Measurements from ENCODE around the gene KDM1B. TPM values are rescaled to one million over a fixed set of nuclear protein-coding genes. Genes with fewer than 3 reads are reported as not detected.
A peak's percentile ranks its signal among the peaks of the same experiment; 100 is the strongest.
"Not testable (repeated sequence)": the region's sequence is repeated elsewhere in the genome, so short reads cannot be mapped to it uniquely, and the experiment has no call there.

KDM1B gene
- total RNA-seq, 4 donors from 2014 or later, result 46.2 to 89.5 (median 70.8) TPM

DNA sequence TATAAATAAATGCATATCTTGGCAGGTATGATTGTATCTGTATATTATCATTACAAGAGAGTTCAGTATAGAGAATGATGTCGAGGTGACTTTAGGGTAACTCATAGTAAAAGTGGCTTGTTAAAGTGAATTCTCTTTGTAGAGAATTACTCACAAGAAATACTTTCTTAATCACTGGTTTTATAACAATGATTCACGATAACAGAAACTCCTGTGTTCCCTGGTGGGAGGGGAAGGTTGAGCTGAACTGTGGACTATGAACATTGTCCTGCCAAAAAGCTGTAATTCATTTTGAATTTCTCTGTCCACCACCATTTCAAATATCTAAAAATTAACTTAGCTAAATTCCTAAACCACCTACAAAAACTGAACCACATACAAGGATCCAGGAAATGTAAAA lies 8.1 kb upstream of the KDM1B start:
- TF ChIP-seq, protein P1, sequence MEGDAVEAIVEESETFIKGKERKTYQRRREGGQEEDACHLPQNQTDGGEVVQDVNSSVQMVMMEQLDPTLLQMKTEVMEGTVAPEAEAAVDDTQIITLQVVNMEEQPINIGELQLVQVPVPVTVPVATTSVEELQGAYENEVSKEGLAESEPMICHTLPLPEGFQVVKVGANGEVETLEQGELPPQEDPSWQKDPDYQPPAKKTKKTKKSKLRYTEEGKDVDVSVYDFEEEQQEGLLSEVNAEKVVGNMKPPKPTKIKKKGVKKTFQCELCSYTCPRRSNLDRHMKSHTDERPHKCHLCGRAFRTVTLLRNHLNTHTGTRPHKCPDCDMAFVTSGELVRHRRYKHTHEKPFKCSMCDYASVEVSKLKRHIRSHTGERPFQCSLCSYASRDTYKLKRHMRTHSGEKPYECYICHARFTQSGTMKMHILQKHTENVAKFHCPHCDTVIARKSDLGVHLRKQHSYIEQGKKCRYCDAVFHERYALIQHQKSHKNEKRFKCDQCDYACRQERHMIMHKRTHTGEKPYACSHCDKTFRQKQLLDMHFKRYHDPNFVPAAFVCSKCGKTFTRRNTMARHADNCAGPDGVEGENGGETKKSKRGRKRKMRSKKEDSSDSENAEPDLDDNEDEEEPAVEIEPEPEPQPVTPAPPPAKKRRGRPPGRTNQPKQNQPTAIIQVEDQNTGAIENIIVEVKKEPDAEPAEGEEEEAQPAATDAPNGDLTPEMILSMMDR (IDR thresholded peaks at IDR 0.05), result no peak
- no peak for TF ChIP-seq POLR2A (IDR thresholded peaks at IDR 0.05)
- peaks cover 10 to 14% of the 10 kb centered on the region in 2 donors for H3K4me1 ChIP-seq
- no peak overlapping the region for H3K4me3 ChIP-seq (replicated peaks in 1 of 3)
- no peaks in the 10 kb centered on the region for H3K27me3 ChIP-seq
- 77 to 87% methylated on average over 2 of the region's 2 CpGs for WGBS, 2 donors
- no peaks in the 10 kb centered on the region for H3K9me3 ChIP-seq
- no peak for DNase-seq
- intact Hi-C loops (cut with DNase I), result no loop called here
- peaks cover 5 to 26% of the 10 kb centered on the region in 2 donors for H3K36me3 ChIP-seq
- H3K27ac ChIP-seq, result no peak overlapping the region

DNA sequence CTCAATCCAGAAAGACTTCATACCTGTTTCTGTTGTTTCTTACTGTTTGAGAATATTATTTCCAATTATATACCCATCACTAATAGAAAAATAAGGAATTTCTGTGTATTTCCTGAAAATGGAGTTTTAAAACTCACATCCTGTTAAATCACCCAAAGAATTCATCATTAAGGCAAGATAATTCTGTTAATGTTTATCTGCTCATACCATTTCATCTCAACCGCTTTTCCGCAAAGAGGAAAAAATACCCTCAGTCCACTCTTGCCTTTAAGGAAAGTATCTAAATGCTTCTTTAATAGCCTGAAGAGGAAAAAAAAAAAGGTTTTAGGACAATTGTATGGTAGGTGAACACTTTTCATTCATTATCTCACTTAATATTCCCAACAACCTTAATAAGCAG lies 7.6 kb upstream of the KDM1B start:
- Histone ChIP-seq H3K27me3 (no peaks in the 10 kb centered on the region), H3K4me1 (peaks cover 6 to 11% of the 10 kb centered on the region in 2 donors), H3K27ac (no peak overlapping the region), H3K9me3 (no peaks in the 10 kb centered on the region), H3K36me3 (peaks cover 5 to 26% of the 10 kb centered on the region in 2 donors), H3K4me3 (replicated peaks in 1 of 3) (no peak overlapping the region)
- no peak for TF ChIP-seq POLR2A (IDR thresholded peaks at IDR 0.05)
- TF ChIP-seq, protein P1 (IDR thresholded peaks at IDR 0.05), result no peak
- 98 to 99% methylated on average over 2 of the region's 2 CpGs for WGBS, 2 donors
- DNase-seq, result no peak
- intact Hi-C loops (cut with DNase I), result no loop called here

GRCh38 chr6:18148304-18149025 lies 6.8 kb upstream of the KDM1B start:
- TF ChIP-seq, protein P1 (IDR thresholded peaks at IDR 0.05), result no peak
- no peak for TF ChIP-seq POLR2A (IDR thresholded peaks at IDR 0.05)
- DNase-seq, result peak in 1 of 2 donors; percentile 11
- no peak overlapping the region for H3K27ac ChIP-seq
- no peaks in the 10 kb centered on the region for H3K9me3 ChIP-seq
- intact Hi-C loops (cut with DNase I), result no loop called here
- H3K4me3 ChIP-seq (replicated peaks in 1 of 3), result no peak overlapping the region
- peaks cover 0 to 11% of the 10 kb centered on the region in 2 donors for H3K4me1 ChIP-seq
- peaks cover 5 to 21% of the 10 kb centered on the region in 2 donors for H3K36me3 ChIP-seq
- H3K27me3 ChIP-seq, result no peaks in the 10 kb centered on the region
- 95 to 97% methylated on average over 5 of the region's 5 CpGs for WGBS, 2 donors

DNA sequence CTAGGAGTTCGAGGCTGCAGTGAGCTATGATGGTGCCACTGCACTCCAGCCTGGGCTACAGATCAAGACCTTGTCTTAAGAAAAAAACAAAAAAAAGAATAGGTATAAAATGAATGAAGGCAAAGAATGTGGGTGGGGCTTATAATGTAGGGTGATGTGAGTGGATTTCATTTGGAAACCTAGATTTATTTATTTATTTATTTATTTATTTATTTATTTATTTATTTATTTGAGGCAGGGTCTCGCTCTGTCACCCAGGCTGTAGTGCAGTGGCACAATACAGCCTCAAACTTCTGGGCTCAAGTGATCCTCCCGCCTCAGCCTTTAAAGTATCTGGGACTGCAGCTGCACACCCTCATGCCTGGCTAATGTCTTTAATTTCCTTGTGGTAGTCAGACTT lies 3.8 kb upstream of the KDM1B start:
- H3K9me3 ChIP-seq, result not testable (repeated sequence)
- 97 to 98% methylated on average over 3 of the region's 3 CpGs for WGBS, 2 donors

DNA sequence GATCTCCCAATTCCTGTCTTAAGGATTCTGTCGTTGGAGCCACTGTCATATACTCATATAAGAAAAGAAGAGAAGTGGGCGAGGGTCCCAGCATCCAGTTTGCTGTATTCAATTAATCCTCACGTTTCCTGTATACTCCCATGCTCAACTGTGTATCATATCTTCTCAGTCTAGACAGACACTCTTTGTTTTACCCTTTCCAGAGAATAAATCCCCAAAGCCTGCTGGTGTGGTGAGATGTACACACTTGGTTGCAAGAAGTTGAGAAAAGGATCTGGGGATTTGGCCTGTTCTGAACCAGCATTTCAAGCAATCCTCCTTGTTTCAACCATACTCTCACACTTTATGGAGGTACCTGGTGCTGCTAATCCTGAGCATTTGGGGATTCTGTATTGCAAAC lies 3.4 kb upstream of the KDM1B start:
- peaks cover 0 to 17% of the 10 kb centered on the region in 2 donors for H3K36me3 ChIP-seq
- WGBS, 2 donors, result 90% methylated on average over 3 of the region's 3 CpGs
- H3K9me3 ChIP-seq, result no peaks in the 10 kb centered on the region
- no peak for DNase-seq
- TF ChIP-seq, protein P1 (IDR thresholded peaks at IDR 0.05), result no peak
- TF ChIP-seq POLR2A (IDR thresholded peaks at IDR 0.05), result no peak
- H3K27me3 ChIP-seq, result no peaks in the 10 kb centered on the region
- H3K4me3 ChIP-seq (replicated peaks in 1 of 3), result no peak overlapping the region
- intact Hi-C loops (cut with DNase I), result no loop called here
- H3K4me1 ChIP-seq, result peaks cover 6 to 19% of the 10 kb centered on the region in 2 donors
- no peak overlapping the region for H3K27ac ChIP-seq

More for the DNA sequence above, 3.8 kb upstream of the KDM1B start:
- H3K4me3 ChIP-seq (replicated peaks in 1 of 3); DNase-seq; intact Hi-C loops (cut with DNase I); H3K27ac ChIP-seq; H3K27me3 ChIP-seq: not testable (repeated sequence)
- H3K36me3 ChIP-seq, result peaks cover 0 to 17% of the 10 kb centered on the region in 2 donors
- peaks cover 4 to 15% of the 10 kb centered on the region in 2 donors for H3K4me1 ChIP-seq

Data from thyroid gland (tissue), 4 donors.